Activated naive CD8-positive, alpha-beta T cell treated with anti-CD3 and anti-CD28 coated beads for 36 hours (primary cell): ENCODE data around the gene SUSD4. TPM values are rescaled to one million over a fixed set of nuclear protein-coding genes. Genes with fewer than 3 reads are reported as not detected.
"Not testable (repeated sequence)": the region's sequence is repeated elsewhere in the genome, so short reads cannot be mapped to it uniquely, and the experiment has no call there.

Experiments used
- DNase-seq: peaks from one replicate; pipeline ENCODE4 v3.0.0; 2021
- H3K27ac Mint-ChIP-seq: one replicate; pipeline ENCODE4 v1.8.0; 2022; ENCODE audit warnings: mild to moderate bottlenecking, moderate library complexity, mixed read lengths
- H3K27me3 Mint-ChIP-seq: one replicate; pipeline ENCODE4 v1.8.0; 2022; ENCODE audit warnings: mild to moderate bottlenecking, mixed read lengths
- H3K36me3 Mint-ChIP-seq: one replicate; pipeline ENCODE4 v1.8.0; 2021; ENCODE audit warnings: mild to moderate bottlenecking, mixed read lengths
- H3K4me1 Mint-ChIP-seq: one replicate; pipeline ENCODE4 v1.8.0; 2021; ENCODE audit warnings: mixed read lengths
- H3K4me3 Mint-ChIP-seq: one replicate; pipeline ENCODE4 v1.8.0; 2022; ENCODE audit warnings: mild to moderate bottlenecking, moderate library complexity, mixed read lengths
- H3K9me3 Mint-ChIP-seq: one replicate; pipeline ENCODE4 v1.8.0; 2022; ENCODE audit warnings: mixed read lengths
- total RNA-seq, 2 experiments: library from RNA; stranded (reverse); gene quantifications; one replicate each; pipeline ENCODE4 v1.2.3, GENCODE V29; 2021

The SUSD4 gene, protein sequence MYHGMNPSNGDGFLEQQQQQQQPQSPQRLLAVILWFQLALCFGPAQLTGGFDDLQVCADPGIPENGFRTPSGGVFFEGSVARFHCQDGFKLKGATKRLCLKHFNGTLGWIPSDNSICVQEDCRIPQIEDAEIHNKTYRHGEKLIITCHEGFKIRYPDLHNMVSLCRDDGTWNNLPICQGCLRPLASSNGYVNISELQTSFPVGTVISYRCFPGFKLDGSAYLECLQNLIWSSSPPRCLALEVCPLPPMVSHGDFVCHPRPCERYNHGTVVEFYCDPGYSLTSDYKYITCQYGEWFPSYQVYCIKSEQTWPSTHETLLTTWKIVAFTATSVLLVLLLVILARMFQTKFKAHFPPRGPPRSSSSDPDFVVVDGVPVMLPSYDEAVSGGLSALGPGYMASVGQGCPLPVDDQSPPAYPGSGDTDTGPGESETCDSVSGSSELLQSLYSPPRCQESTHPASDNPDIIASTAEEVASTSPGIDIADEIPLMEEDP
- total RNA-seq: under 1 TPM; 0.22 to 0.33 TPM

DNA sequence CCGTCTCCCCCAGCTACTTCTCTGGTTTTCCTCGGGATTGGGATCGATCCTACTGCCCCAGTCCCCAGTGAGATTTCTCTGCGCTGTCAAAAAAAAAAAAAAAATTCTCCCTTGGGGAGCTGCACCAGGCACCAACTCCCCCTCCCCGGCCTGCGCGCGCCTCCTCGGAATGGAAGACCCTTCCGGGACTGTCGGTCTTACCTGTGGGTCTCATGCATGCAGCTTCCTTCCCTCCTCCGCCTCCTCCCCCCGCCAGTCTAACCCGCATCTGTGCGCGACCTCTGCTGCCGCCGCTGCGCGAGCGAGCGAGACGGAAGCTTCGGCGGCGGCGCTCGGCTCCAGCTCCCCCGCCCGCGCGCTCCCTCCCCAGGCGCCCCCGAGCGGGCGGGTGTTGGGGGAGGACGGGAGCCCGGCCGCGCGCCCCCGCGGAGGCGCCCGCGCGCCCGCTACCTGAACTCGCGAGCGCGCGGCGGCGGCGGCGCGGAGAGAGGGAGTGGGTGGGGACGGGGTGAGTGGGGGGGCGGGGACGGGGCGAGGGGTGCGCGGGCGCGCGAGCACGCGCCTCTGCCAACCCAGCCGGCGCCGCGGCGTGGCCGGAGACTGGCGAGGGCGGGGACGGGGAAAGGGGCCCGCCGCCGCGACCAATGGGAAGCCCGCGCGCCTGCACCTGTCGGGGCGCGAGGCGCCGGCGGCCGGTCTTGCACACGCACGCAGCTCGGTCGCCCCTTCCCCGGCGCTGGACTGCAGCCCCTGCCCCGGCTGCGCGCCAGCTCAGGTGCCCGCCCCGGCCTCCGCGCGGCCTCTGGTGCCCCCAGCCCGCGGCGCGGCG lies at the start of gene SUSD4:
SUSD4 (minus strand) TSS at position 321 of the 829 bp plus-strand sequence. CDS start 751 bp downstream, outside the sequence.
- H3K4me1 Mint-ChIP-seq: peaks cover 9% of the 10 kb centered on the region
- no peak within 1 kb of the TSS for H3K27ac Mint-ChIP-seq
- peaks cover 3% of the 10 kb centered on the region for H3K9me3 Mint-ChIP-seq
- no peaks in the 10 kb centered on the region for H3K36me3 Mint-ChIP-seq
- peaks cover 43% of the 10 kb centered on the region for H3K27me3 Mint-ChIP-seq
- H3K4me3 Mint-ChIP-seq: peak within 1 kb of the TSS; percentile 87
- peak; percentile 64 for DNase-seq

DNA sequence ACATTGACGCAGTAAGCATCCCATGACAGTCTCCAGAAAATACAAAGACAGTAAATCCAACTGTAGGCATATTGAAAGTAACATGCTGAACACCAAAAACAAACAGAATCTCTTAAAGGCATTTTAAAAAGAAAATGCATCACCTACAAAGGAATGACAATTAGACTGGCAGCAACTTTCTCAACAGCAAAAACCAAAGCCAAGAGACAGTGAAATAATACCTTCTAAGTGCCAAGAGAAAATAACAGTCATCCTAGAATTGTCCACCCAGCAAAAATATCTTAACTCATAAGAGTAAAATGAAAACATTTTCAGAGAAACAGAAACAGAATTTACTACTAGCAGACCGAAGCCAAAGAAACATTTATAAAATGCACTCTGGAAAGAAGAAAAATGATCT lies 49.2 kb upstream of the SUSD4 start:
- Mint-ChIP-seq H3K4me3 (no peak overlapping the region), H3K9me3 (no peaks in the 10 kb centered on the region), H3K27ac (no peak overlapping the region), H3K4me1 (no peaks in the 10 kb centered on the region), H3K36me3 (no peaks in the 10 kb centered on the region), H3K27me3 (peaks cover 3% of the 10 kb centered on the region)
- no peak for DNase-seq

DNA sequence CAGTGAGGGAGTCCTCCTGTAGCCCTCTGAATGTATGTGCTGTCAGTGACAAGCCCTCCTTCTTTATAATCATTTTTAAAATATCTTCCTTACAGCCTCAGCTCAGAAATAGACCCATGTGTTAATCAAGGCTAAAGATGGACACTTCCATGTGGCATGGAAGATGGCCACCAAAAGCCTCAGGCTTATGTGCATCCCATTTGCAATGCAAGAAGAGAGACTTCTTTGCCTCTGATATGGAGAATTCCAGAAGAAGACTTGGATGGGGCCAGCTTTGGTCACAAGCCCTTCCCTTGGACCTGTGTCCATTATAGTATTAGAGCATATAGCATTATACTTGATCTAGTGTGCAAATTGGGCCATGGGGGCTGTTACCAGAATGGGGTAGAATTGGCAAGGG lies 47.7 kb upstream of the SUSD4 start:
- DNase-seq: no peak
- no peaks in the 10 kb centered on the region for H3K4me1 Mint-ChIP-seq
- H3K9me3 Mint-ChIP-seq: no peaks in the 10 kb centered on the region
- H3K36me3 Mint-ChIP-seq: no peaks in the 10 kb centered on the region
- H3K27ac Mint-ChIP-seq: no peak overlapping the region
- H3K27me3 Mint-ChIP-seq: peaks cover 5% of the 10 kb centered on the region
- no peak overlapping the region for H3K4me3 Mint-ChIP-seq

DNA sequence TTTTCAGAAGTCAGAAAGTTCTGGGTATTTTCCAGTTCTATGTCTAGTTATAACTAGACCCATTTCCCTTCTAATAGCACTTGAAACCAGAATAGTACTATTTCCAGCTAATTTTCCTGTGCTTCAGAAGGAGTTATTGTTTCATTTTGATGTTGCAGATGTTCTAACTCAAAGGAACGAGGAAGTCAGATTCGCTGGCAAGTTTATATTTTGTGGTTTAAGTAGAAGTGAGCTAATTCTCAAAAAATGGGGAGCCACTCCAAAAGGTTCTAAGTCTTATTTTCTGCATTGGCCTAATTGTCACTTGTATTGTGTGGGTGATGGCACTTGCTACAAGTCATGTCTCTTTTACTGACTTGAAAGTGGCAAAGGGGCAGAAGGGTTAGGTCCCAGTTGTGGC lies 47.3 kb upstream of the SUSD4 start:
- no peaks in the 10 kb centered on the region for H3K9me3 Mint-ChIP-seq
- no peak for DNase-seq
- H3K27ac Mint-ChIP-seq: no peak overlapping the region
- H3K27me3 Mint-ChIP-seq: peaks cover 9% of the 10 kb centered on the region
- H3K36me3 Mint-ChIP-seq: no peaks in the 10 kb centered on the region
- no peaks in the 10 kb centered on the region for H3K4me1 Mint-ChIP-seq
- no peak overlapping the region for H3K4me3 Mint-ChIP-seq

DNA sequence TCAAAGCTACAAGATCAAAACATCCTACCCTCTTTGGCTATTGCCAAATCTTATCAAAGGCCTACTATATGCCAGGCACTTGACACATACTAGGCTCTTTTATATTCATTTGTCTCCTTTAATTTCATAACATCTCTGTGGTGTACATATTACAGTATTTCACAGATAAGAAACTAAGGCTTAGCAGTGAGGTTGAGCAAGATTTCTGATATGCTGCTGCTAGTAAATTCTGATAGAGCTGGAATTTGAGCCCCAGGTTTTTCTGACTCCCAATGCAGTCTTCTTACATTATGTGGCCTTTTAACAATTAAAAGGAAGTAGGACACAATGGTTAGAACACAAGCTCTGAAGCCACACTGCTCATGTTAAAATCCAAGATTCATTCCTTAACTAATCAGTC lies 46.1 kb upstream of the SUSD4 start:
- Mint-ChIP-seq H3K27ac (no peak overlapping the region), H3K4me1 (peaks cover 2% of the 10 kb centered on the region), H3K36me3 (no peaks in the 10 kb centered on the region), H3K4me3 (no peak overlapping the region), H3K9me3 (peaks cover 2% of the 10 kb centered on the region), H3K27me3 (peaks cover 19% of the 10 kb centered on the region)
- DNase-seq: no peak

DNA sequence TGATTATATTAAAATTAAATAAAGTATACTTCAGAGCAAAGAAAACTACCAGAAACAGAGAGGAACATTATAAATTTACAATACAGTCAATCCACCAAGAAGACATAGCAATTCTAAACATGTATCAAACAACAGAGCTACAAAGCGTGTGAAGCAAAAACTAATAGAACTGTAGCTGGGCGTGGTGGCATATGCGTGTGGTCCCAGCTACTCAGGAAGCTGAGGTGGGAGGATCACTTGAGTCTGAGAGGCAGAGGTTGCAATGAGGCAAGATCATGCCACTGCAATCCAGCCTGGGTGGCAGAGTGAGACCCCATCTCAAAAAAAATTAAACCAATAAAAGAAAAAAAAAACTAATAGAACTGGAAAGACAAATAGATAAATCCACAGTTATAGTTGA lies 41.5 kb upstream of the SUSD4 start:
- no peak for DNase-seq

DNA sequence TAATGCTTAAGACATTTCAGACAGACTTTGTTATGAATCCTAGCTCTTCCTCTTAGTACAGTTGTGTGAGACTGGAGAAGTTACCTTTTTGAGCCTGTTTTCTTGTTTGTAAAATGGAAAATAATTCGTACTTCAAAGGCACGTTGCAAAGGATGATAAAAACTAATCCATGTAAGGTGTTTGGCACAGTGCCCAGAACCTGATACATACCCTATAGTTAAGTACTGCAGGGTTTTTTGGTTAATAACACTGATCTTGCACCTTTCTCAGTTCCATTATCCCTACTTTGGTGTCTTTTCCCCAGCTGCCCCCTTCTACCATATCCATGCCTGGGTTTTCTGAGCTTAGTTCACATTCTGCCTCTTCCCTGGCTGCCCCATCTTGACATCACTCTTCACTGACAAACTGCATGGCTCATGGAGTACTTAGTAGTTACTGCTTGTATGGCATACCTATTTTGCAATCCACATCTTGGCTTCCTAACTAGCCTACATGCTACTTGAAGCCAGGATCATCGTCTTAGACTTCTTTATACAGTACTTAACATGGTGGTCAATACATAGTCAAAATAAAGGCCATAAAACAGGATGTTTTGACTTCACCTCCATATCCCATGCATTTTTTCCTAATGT lies 39.3 kb upstream of the SUSD4 start:
- H3K36me3 Mint-ChIP-seq: no peaks in the 10 kb centered on the region
- no peak overlapping the region for H3K27ac Mint-ChIP-seq
- no peak for DNase-seq
- peaks cover 6% of the 10 kb centered on the region for H3K4me1 Mint-ChIP-seq
- no peak overlapping the region for H3K4me3 Mint-ChIP-seq
- peaks cover 25% of the 10 kb centered on the region for H3K27me3 Mint-ChIP-seq
- peaks cover 6% of the 10 kb centered on the region for H3K9me3 Mint-ChIP-seq

More for the DNA sequence above, 41.5 kb upstream of the SUSD4 start:
- H3K4me3 Mint-ChIP-seq: no peak overlapping the region
- H3K27ac Mint-ChIP-seq: no peak overlapping the region
- H3K4me1 Mint-ChIP-seq: peaks cover 6% of the 10 kb centered on the region
- no peaks in the 10 kb centered on the region for H3K36me3 Mint-ChIP-seq
- peaks cover 4% of the 10 kb centered on the region for H3K9me3 Mint-ChIP-seq
- H3K27me3 Mint-ChIP-seq: peaks cover 29% of the 10 kb centered on the region

DNA sequence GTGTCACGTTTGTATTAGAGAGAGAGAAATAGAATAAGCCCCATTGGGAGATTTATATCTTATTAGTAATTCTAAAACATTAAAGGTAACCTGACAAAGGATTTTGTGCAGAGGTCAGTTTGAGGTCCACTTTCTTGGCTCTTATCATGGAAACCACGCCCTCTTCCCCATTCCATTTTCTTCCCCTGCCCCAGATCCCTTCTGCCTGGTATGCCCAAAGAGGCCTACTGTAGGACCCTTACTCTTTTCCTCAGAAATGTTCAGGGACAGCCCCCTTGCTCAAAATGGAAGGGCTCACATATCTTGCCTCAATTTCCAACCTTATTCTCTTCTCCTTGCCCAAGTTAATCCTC lies 38.8 kb upstream of the SUSD4 start:
- no peak overlapping the region for H3K4me3 Mint-ChIP-seq
- H3K9me3 Mint-ChIP-seq: peaks cover 6% of the 10 kb centered on the region
- no peaks in the 10 kb centered on the region for H3K36me3 Mint-ChIP-seq
- H3K27ac Mint-ChIP-seq: no peak overlapping the region
- no peak for DNase-seq
- peaks cover 25% of the 10 kb centered on the region for H3K27me3 Mint-ChIP-seq
- H3K4me1 Mint-ChIP-seq: peaks cover 6% of the 10 kb centered on the region

DNA sequence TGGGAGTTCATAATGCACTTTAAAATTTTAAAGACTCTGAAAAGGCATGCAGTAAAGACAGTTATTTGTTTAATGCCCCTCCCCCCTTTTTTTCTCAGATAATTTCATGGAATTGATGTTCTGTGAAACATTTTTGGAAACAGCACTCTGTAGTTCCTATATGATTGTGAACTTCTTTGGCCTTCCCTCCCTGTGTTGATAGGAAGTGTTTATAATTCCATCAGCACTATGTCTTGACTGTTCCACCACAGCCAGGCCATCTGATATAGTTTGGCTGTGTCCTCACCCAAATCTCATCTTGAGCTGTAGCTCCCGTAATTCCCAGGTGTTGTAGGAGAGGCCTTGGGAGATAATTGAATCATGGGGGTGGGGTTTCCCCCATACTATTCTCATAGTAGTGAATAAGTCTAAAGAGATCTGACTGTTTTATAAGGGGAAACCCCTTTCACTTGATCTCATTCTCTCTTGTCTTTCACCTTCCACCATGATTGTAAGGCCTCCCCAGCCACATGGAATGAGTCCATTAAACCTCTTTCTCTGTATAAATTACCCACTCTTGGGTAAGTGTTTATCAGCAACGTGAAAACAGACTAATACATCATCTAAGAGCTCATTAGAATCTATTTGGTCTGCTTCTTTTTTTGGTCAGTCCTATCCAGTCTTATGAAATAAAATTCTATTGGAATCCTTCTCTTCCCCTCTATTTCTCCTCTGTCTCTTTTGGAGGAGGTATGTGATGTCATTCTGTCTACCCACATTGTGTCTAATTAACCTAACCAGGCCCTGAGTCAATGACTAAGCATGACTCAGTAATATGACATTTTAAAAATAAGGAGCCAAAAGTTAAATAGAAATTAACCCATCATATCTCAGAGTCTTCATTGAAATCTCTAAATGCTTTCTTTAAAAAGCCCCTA lies 38.2 kb upstream of the SUSD4 start:
- DNase-seq: no peak
- Mint-ChIP-seq H3K4me1 (peaks cover 6% of the 10 kb centered on the region), H3K27me3 (peaks cover 25% of the 10 kb centered on the region), H3K36me3 (no peaks in the 10 kb centered on the region), H3K27ac (no peak overlapping the region), H3K9me3 (peaks cover 6% of the 10 kb centered on the region), H3K4me3 (no peak overlapping the region)

DNA sequence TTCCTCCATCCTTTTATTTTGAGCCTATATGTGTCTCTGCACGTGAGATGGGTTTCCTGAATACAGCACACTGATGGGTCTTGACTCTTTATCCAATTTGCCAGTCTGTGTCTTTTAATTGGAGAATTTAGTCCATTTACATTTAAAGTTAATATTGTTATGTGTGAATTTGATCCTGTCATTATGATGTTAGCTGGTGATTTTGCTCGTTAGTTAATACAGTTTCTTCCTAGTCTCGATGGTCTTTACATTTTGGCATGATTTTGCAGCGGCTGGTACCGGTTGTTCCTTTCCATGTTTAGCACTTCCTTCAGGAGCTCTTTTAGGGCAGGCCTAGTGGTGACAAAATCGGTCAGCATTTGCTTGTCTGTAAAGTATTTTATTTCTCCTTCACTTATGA lies 35.4 kb upstream of the SUSD4 start:
- DNase-seq, H3K4me3 Mint-ChIP-seq, H3K27ac Mint-ChIP-seq, H3K9me3 Mint-ChIP-seq, H3K4me1 Mint-ChIP-seq, H3K36me3 Mint-ChIP-seq: not testable (repeated sequence)
- H3K27me3 Mint-ChIP-seq: peaks cover 13% of the 10 kb centered on the region

DNA sequence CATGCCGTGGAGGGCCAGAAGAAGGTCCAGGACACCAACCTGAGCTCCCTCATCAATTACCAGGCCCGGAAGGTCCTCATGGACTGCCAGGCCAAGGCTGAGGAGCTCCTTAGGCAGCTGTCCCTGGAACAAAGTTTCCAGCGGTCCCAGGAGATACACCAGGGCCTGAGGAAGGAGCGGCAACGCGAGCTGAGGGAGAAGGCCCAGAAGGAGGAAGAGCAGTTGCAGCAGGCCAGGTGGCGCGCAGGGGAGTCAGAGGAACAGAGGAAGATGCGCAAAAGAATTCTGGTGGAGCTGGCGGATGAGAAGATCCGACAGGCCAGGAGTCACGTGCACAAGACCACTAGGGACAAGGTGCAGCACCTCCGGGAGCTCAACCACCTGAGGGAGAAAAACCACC lies 30.7 kb upstream of the SUSD4 start:
- Mint-ChIP-seq H3K36me3 (no peaks in the 10 kb centered on the region), H3K27me3 (peaks cover 44% of the 10 kb centered on the region), H3K4me3 (no peak overlapping the region), H3K4me1 (no peaks in the 10 kb centered on the region), H3K9me3 (peaks cover 1% of the 10 kb centered on the region), H3K27ac (no peak overlapping the region)
- DNase-seq: no peak

DNA sequence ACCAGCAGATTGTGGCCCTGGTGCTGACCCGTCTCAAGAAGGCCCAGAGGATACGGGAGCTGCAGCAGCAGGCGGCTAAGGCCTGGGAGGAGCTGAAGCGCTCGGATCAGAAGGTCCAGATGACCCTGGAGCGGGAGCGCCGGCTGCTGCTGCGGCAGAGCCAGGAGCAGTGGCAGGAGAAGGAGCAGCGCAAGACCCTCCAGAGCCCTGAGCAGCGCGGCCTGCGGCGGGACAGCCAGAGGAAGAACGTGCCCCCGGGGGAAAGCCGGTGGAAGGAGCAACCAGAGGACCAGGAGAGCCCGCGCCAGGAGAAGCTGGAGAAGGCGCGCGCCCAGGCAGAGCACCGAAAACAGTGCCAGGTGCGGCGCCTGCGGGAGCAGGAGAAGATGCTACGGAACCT lies 30.3 kb upstream of the SUSD4 start:
- Mint-ChIP-seq H3K4me3 (no peak overlapping the region), H3K27ac (no peak overlapping the region), H3K4me1 (no peaks in the 10 kb centered on the region), H3K36me3 (no peaks in the 10 kb centered on the region), H3K27me3 (peaks cover 47% of the 10 kb centered on the region), H3K9me3 (no peaks in the 10 kb centered on the region)
- DNase-seq: no peak

DNA sequence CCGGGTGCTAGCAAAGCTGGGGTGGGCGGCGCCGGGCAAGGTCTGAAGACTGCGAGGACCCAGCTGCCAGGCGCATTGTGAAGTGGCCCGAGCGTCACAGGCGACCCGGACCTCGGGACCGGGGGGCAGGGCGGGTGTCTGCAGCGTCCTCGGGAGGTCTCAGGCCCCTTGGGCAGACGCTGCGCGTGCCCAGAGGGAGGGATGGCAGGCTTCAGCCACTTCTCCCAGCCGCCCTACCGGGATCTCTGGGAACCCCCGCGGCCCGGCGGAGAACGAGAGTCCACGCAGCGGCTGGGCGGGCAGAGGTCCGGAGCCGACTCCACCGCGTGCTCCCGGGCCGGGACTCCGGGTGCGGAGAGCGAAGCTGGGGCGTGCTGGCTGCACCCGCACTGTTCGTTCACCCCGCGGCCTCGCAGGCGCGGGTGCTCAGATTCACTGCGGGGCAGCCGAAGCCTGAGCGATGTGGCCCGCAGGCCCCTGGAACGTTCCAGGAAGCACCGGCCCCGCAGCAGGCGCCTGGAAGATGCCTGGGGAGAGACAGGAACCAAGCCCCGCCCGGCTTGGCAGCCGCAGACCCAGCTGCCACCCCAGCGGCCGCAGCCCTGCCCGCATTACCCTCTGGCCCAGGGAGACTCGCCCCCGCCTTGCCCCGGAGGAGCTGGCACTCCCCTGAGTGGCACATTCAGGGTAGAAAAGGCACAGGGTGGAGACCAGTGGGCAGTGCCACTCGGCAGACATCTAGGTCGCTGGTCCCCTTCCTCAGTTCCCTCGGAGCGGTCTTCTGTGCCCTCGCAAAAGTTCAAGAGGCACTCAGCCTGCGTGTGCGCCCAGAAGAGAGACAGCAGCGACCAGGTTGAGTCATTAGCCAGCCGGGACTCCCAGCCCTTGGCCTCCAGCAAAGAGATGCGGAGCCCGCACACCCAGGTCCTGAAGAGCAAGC lies 29.6 kb upstream of the SUSD4 start, which contains the start of gene CCDC185:
CCDC185 (plus strand) TSS at position 141 of the 940 bp plus-strand sequence; CDS start at position 202, 61 bp downstream.
- DNase-seq: no peak
- Mint-ChIP-seq H3K4me3 (no peak within 1 kb of the TSS), H3K27ac (no peak within 1 kb of the TSS), H3K9me3 (no peaks in the 10 kb centered on the region), H3K36me3 (no peaks in the 10 kb centered on the region), H3K4me1 (no peaks in the 10 kb centered on the region), H3K27me3 (peaks cover 48% of the 10 kb centered on the region)
